Daoy (cell line): ENCODE data around the gene CHMP1A. TPM values are rescaled to one million over a fixed set of nuclear protein-coding genes. Genes with fewer than 3 reads are reported as not detected.
"Not testable (repeated sequence)": the region's sequence is repeated elsewhere in the genome, so short reads cannot be mapped to it uniquely, and the experiment has no call there.

Experiments used
- DNase-seq: peaks from one replicate; pipeline ENCODE4 v3.0.0-alpha.2; 2015; ENCODE audit warnings: low read depth
- total RNA-seq: library from RNA; depleted of rRNA; stranded (reverse); fragments of >200 nt; shearing (Covaris generic); gene quantifications from 2 replicates; pipeline ENCODE4 v1.2.3, GENCODE V29; 2014

The CHMP1A gene
- total RNA-seq, 1 experiment from 2014 or later: 80.2 TPM

GRCh38 chr16:89691986-89692569 is 34.6 kb upstream of the CHMP1A start:
- DNase-seq: no peak

GRCh38 chr16:89691231-89691985 is 33.9 kb upstream of the CHMP1A start:
- DNase-seq: no peak

- no peak for DNase-seq
Measured at GRCh38 chr16:89690392-89690901, 32.9 kb upstream of the CHMP1A start.

GRCh38 chr16:89689621-89690020 is 32.1 kb upstream of the CHMP1A start:
- not testable (repeated sequence) for DNase-seq

- DNase-seq: no peak
Measured at GRCh38 chr16:89689142-89689541, 31.6 kb upstream of the CHMP1A start.

- no peak for DNase-seq
Measured at GRCh38 chr16:89688395-89688794, 30.9 kb upstream of the CHMP1A start.

GRCh38 chr16:89687092-89687940 is 29.8 kb upstream of the CHMP1A start:
- peak; percentile 49 for DNase-seq

GRCh38 chr16:89686520-89687091 is 29.1 kb upstream of the CHMP1A start, which contains the start of gene CDK10:
Gene CDK10 (plus strand): TSS chr16:89686689. CDS start chr16:89686711, 22 bp downstream.
- DNase-seq: peak; percentile 71

- no peak for DNase-seq
Measured at GRCh38 chr16:89685916-89686315, 28.4 kb upstream of the CHMP1A start.

- DNase-seq: no peak
Measured at GRCh38 chr16:89678258-89678657, 20.8 kb upstream of the CHMP1A start.

GRCh38 chr16:89672177-89672941 is 14.9 kb upstream of the CHMP1A start:
- no peak for DNase-seq

- DNase-seq: not testable (repeated sequence)
Measured at GRCh38 chr16:89671565-89671964, 14.1 kb upstream of the CHMP1A start.

GRCh38 chr16:89670496-89671431 is 13.3 kb upstream of the CHMP1A start:
- no peak for DNase-seq

- no peak for DNase-seq
Measured at GRCh38 chr16:89669755-89670154, 12.2 kb upstream of the CHMP1A start.

- DNase-seq: no peak
Measured at GRCh38 chr16:89668790-89669158, 11.3 kb upstream of the CHMP1A start.

- DNase-seq: no peak
Measured at GRCh38 chr16:89667633-89668032, 10.1 kb upstream of the CHMP1A start.

- DNase-seq: peak; percentile 41
Measured at GRCh38 chr16:89667000-89667399, 9.5 kb upstream of the CHMP1A start.

- DNase-seq: not testable (repeated sequence)
Measured at GRCh38 chr16:89664238-89664637, 6.7 kb upstream of the CHMP1A start.

GRCh38 chr16:89661215-89661614 is 3.7 kb upstream of the CHMP1A start:
- no peak for DNase-seq

GRCh38 chr16:89660146-89660545 is 2.6 kb upstream of the CHMP1A start:
- DNase-seq: no peak
